HepG2 (cell line): ENCODE data around the gene UCK2. TPM values are rescaled to one million over a fixed set of nuclear protein-coding genes. Genes with fewer than 3 reads are reported as not detected.

Source experiments
- ATAC-seq: fragments of 200-7000 bp; cut with Tn5 transposase; 3 replicates; pipeline ENCODE4 v1.9.1; 2020; ENCODE audit warnings: mild to moderate bottlenecking, moderate library complexity
- BruUV-seq: library from RNA; stranded (reverse); fragments of 400-500 nt; replicated peaks from 2 replicates; lab custom pipeline; 2021; lab: Mats Ljungman, UMichigan
- CTCF ChIA-PET: fragments of 300-600 bp; formaldehyde crosslinking; extraction: SDS; loops from one replicate; lab custom pipeline; 2021; ENCODE audit warnings: low total read pairs, inconsistent platforms, low intra/inter-chr PET ratio; lab: Yijun Ruan, JAX
- POLR2A ChIA-PET: fragments of 350-600 bp; sonication (Branson Sonifier 250); formaldehyde crosslinking; loops from one replicate; lab custom pipeline; 2020; ENCODE audit warnings: antibody characterized with exemption, inconsistent platforms; lab: Yijun Ruan, JAX
- DNase-seq: peaks from one replicate; pipeline ENCODE4 v3.0.0-alpha.2; 2015; ENCODE audit warnings: low spot score
- FAIRE-seq: peaks from 3 replicates; lab custom pipeline; 2011; peaks lifted over from hg19 to GRCh38; lab: Jason Lieb, UNC
- H2AFZ ChIP-seq: one replicate; pipeline ENCODE4 v1.6.1; 2011; ENCODE audit warnings: low read length, inconsistent platforms
- H3K27ac ChIP-seq: fragments of 300-600 bp; 3 replicates; pipeline ENCODE4 v1.8.0; 2011; ENCODE audit warnings: mixed run types, mild to moderate bottlenecking, mixed read lengths, low read length, inconsistent platforms; ENCODE audit not compliant: insufficient read depth; ENCODE audit errors: extremely low read length
- H3K27me3 ChIP-seq, 2 experiments: fragments of 200-600 bp in 1 of 2; 2 replicates in 1 of 2; 3 replicates in 1 of 2; pipeline versions ENCODE4 v1.6.0 to v1.8.0; 2011; ENCODE audit warnings: low read length in 2 of 2, mild to moderate bottlenecking in 2 of 2, moderate library complexity in 2 of 2, inconsistent platforms in 1 of 2; ENCODE audit not compliant: insufficient read depth in 2 of 2, control insufficient read depth in 1 of 2
- H3K36me3 ChIP-seq, 2 experiments: fragments of 200-600 bp in 1 of 2; replicated peaks in 1 of 2; 2 replicates in 1 of 2; 3 replicates in 1 of 2; pipeline versions ENCODE4 v1.5.1 to v1.8.0; 2011; ENCODE audit warnings: low read length in 2 of 2, inconsistent platforms in 1 of 2; ENCODE audit not compliant: insufficient read depth in 2 of 2, control insufficient read depth in 1 of 2
- H3K4me1 ChIP-seq: 2 replicates; pipeline ENCODE4 v1.5.1; 2012; ENCODE audit warnings: low read length, inconsistent platforms; ENCODE audit not compliant: insufficient read depth
- H3K4me2 ChIP-seq: 2 replicates; pipeline ENCODE4 v1.6.0; 2011; ENCODE audit warnings: low read depth, low read length, inconsistent platforms
- H3K4me3 ChIP-seq, 3 experiments: fragments of 200-600 bp in 1 of 3; sonication (generic), shearing (Covaris generic) in 1 of 3; replicated peaks in 1 of 3; 2 replicates each; pipeline ENCODE4 v1.5.1; 2011 to 2016; ENCODE audit warnings: low read length in 3 of 3, inconsistent platforms in 2 of 3, low read depth in 2 of 3, mild to moderate bottlenecking in 2 of 3, control low read depth in 1 of 3, mixed read lengths in 1 of 3; ENCODE audit not compliant: insufficient read depth in 1 of 3
- H3K79me2 ChIP-seq: one replicate; pipeline ENCODE4 v1.6.1; 2011; ENCODE audit warnings: low read length, inconsistent platforms; ENCODE audit not compliant: insufficient read depth
- H3K9ac ChIP-seq: 2 replicates; pipeline ENCODE4 v1.6.0; 2011; ENCODE audit warnings: mild to moderate bottlenecking, low read depth, low read length, inconsistent platforms; ENCODE audit not compliant: insufficient read depth
- H3K9me3 ChIP-seq: 2 replicates; pipeline ENCODE4 v1.5.1; 2012; ENCODE audit warnings: mild to moderate bottlenecking, low read length
- H4K20me1 ChIP-seq: 2 replicates; pipeline ENCODE4 v1.6.0; 2011; ENCODE audit warnings: inconsistent platforms, mild to moderate bottlenecking, low read length, moderate library complexity; ENCODE audit not compliant: insufficient read depth
- ATRX ChIP-seq: sonication (generic); formaldehyde crosslinking; IDR thresholded peaks from 2 replicates; pipeline ENCODE4 v1.4.0; 2020; ENCODE audit warnings: missing genetic modification reagents, borderline replicate concordance
- FOXA1 ChIP-seq, 2 experiments: fragments of 450-650 bp in 1 of 2; sonication (generic) in 1 of 2; formaldehyde crosslinking in 1 of 2; IDR thresholded peaks; 2 replicates each; pipeline versions ENCODE4 v1.4.0 to v1.6.1; 2016 to 2020; ENCODE audit warnings: missing genetic modification reagents in 1 of 2
- GATAD1 ChIP-seq: IDR thresholded peaks from 2 replicates; pipeline ENCODE4 v1.6.1; 2016; ENCODE audit warnings: missing genetic modification reagents, missing compliant biosample characterization
- KDM5A ChIP-seq: fragments of 200-600 bp; sonication (generic); IDR thresholded peaks from 2 replicates; pipeline ENCODE4 v1.7.0; 2018; ENCODE audit warnings: antibody characterized with exemption, mild to moderate bottlenecking, low read length, borderline replicate concordance
- MEF2D ChIP-seq: sonication (generic); formaldehyde crosslinking; IDR thresholded peaks from 2 replicates; pipeline ENCODE4 v1.5.1; 2020; ENCODE audit warnings: mild to moderate bottlenecking, missing genetic modification reagents
- POGK ChIP-seq: sonication (generic); formaldehyde crosslinking; conservative IDR thresholded peaks from 2 replicates; pipeline ENCODE4 v1.8.0; 2022; ENCODE audit warnings: mild to moderate bottlenecking, moderate library complexity, missing genetic modification reagents
- POLR2A ChIP-seq, 2 experiments: IDR thresholded peaks; 2 replicates each; pipeline ENCODE4 v1.6.1; 2011; ENCODE audit warnings: low read depth in 2 of 2, low read length in 2 of 2, mild to moderate bottlenecking in 1 of 2, moderate library complexity in 1 of 2; ENCODE audit not compliant: insufficient read depth in 1 of 2
- SIX1 ChIP-seq: sonication (generic); formaldehyde crosslinking; IDR thresholded peaks from 2 replicates; pipeline ENCODE4 v1.4.0; 2020; ENCODE audit warnings: missing genetic modification reagents, borderline replicate concordance
- SIX4 ChIP-seq: sonication (generic); formaldehyde crosslinking; IDR thresholded peaks from 2 replicates; pipeline ENCODE4 v1.4.0; 2020; ENCODE audit warnings: missing genetic modification reagents
- ZNF281 ChIP-seq: sonication (generic); formaldehyde crosslinking; IDR thresholded peaks from 2 replicates; pipeline ENCODE4 v1.4.0; 2020; ENCODE audit warnings: missing genetic modification reagents, borderline replicate concordance
- ZNF337 ChIP-seq: sonication (generic); formaldehyde crosslinking; IDR thresholded peaks from 2 replicates; pipeline ENCODE4 v1.5.1; 2020; ENCODE audit warnings: missing genetic modification reagents, low read depth, mild to moderate bottlenecking, borderline replicate concordance
- ZNF574 ChIP-seq: sonication (generic); formaldehyde crosslinking; IDR thresholded peaks from 2 replicates; pipeline ENCODE4 v1.4.0; 2020; ENCODE audit warnings: missing genetic modification reagents
- ZNF615 ChIP-seq: sonication (generic); formaldehyde crosslinking; IDR thresholded peaks from 2 replicates; pipeline ENCODE4 v1.5.0; 2020; ENCODE audit warnings: mild to moderate bottlenecking, missing genetic modification reagents, borderline replicate concordance
- ZSCAN22 ChIP-seq: sonication (generic); formaldehyde crosslinking; IDR thresholded peaks from 2 replicates; pipeline ENCODE4 v1.4.0; 2020; ENCODE audit warnings: mild to moderate bottlenecking, missing genetic modification reagents
- WGBS: methylation state at CpG from one replicate; pipeline ENCODE4 v1.1.6; 2017; ENCODE audit warnings: low lambda C conversion rate; 5-methylcytosine and 5-hydroxymethylcytosine counted together
- in situ Hi-C: cut with HindIII; loops from 2 replicates; pipeline ENCODE4 v1.10.0; 2017; ENCODE audit warnings: low pct_unique_long_range_greater_than_20kb; ENCODE audit not compliant: extremely low pct_ligation_motif_present
- intact Hi-C: fragments of 100-400 bp; cut with micrococcal nuclease; formaldehyde crosslinking; loops from one replicate; pipeline ENCODE4 v1.10.0; 2022; ENCODE audit not compliant: unreplicated experiment
- polyA plus RNA-seq, 8 experiments: library from polyadenylated mRNA; depleted of rRNA in 3 of 8; stranded (reverse) in 7 of 8; unstranded in 1 of 8; fragments of >200 nt; fragmentation: Illumina TruSeq in 4 of 8; extraction: Trizol in 4 of 8; gene quantifications; 2 replicates each; pipeline versions ENCODE4 v1.2.1 to v1.2.3, GENCODE V29; 2011 to 2016; ENCODE audit warnings: low read depth in 4 of 8, missing spikeins in 1 of 8, mixed read lengths in 1 of 8; ENCODE audit not compliant: insufficient read depth in 1 of 8
- total RNA-seq, 5 experiments: library from RNA; depleted of rRNA; stranded (reverse); fragments of >200 nt; fragmentation: Illumina TruSeq; extraction: Trizol; gene quantifications; 2 replicates each; pipeline ENCODE4 v1.2.3, GENCODE V29; 2016; ENCODE audit warnings: low read depth in 1 of 5

The UCK2 gene
- total and polyA plus RNA-seq, 2 of the 13 experiments (the other 11 are each of a cell fraction or from before 2014, with no cell fraction given), result 64.3 to 78.0 TPM

- 1% methylated on average over 19 of the region's 19 CpGs for WGBS
- ATAC-seq (peak; percentile 73), DNase-seq (peak; percentile 82), FAIRE-seq (peak; percentile 60)
- ChIA-PET POLR2A (interaction anchor here (0.8 to 2.4 kb wide), 14 partner anchors 9 to 230 kb away, joined by 3 to 22 read pairs (median 5); partner anchors contain the start of genes MGST3 and TMCO1), CTCF (no interaction called here)
- no peaks in the 10 kb centered on the region for H3K9me3 ChIP-seq
- H3K27ac ChIP-seq, result peak overlapping the region; percentile 94
- peak overlapping the region; percentile 81 to 87 (median 86) for H3K4me3 ChIP-seq
- TSS peak; percentile 65 for BruUV-seq
- H3K79me2 ChIP-seq, result peaks cover 56% of the 10 kb centered on the region
- peaks cover 10% of the 10 kb centered on the region for H4K20me1 ChIP-seq
- intact Hi-C loops (loop anchor here (2.0 kb wide), 2 partner anchors 42 to 82 kb away; no protein-coding TSS in a partner anchor), in situ Hi-C loops (loop anchor here (5.0 kb wide), 1 partner anchor 79 kb away; no protein-coding TSS in a partner anchor)
- peaks cover 49% of the 10 kb centered on the region for H3K4me1 ChIP-seq
- peak overlapping the region; percentile 94 for H3K9ac ChIP-seq
- H3K27me3 ChIP-seq, result peaks cover 0 to 2% of the 10 kb centered on the region in 2 experiments; a peak in 2 of 5 replicates
- H2AFZ ChIP-seq, result peak overlapping the region; percentile 61
- peak overlapping the region; percentile 92 for H3K4me2 ChIP-seq
- peaks cover 0 to 5% of the 10 kb centered on the region in 2 experiments; a peak in 1 of 5 replicates for H3K36me3 ChIP-seq
- TF ChIP-seq ZNF281 (peak; percentile 59; the same call in 1 of the 2 replicates), KDM5A (peak; percentile 22; the same call in 1 of the 2 replicates), SIX1 (no peak), ATRX (no peak), SIX4 (no peak), ZNF574 (peak; percentile 64), POGK (CRISPR knock-in tag) (peak; percentile 30; the same call in 1 of the 2 replicates), ZNF337 (no peak), ZNF615 (no peak), ZSCAN22 (CRISPR knock-in tag) (0 out of 2 replicates have a peak, but pooled peaks have one; percentile 38), GATAD1 (peak; percentile 4; the same call in 1 of the 2 replicates), FOXA1 (IDR thresholded peaks at IDR 0.05) (no peak), FOXA1 (CRISPR knock-in tag; IDR thresholded peaks at IDR 0.05) (peak; percentile 38; the same call in 1 of the 2 replicates), POLR2A (IDR thresholded peaks at IDR 0.05; ENCODE audit: insufficient read depth in 1 of 2, low read depth in 2 of 2, low read length in 2 of 2) (peak; percentile 65 to 88), MEF2D (CRISPR knock-in tag) (0 out of 2 replicates have a peak, but pooled peaks have one; percentile 22)
Observed at GRCh38 chr1:165828669-165829329, 1.4 kb downstream of the UCK2 start.
